ENCODE results near the gene PARD3.
"Not testable (repeated sequence)": the region's sequence is repeated elsewhere in the genome, so short reads cannot be mapped to it uniquely, and the experiment has no call there.

The PARD3 gene

DNA sequence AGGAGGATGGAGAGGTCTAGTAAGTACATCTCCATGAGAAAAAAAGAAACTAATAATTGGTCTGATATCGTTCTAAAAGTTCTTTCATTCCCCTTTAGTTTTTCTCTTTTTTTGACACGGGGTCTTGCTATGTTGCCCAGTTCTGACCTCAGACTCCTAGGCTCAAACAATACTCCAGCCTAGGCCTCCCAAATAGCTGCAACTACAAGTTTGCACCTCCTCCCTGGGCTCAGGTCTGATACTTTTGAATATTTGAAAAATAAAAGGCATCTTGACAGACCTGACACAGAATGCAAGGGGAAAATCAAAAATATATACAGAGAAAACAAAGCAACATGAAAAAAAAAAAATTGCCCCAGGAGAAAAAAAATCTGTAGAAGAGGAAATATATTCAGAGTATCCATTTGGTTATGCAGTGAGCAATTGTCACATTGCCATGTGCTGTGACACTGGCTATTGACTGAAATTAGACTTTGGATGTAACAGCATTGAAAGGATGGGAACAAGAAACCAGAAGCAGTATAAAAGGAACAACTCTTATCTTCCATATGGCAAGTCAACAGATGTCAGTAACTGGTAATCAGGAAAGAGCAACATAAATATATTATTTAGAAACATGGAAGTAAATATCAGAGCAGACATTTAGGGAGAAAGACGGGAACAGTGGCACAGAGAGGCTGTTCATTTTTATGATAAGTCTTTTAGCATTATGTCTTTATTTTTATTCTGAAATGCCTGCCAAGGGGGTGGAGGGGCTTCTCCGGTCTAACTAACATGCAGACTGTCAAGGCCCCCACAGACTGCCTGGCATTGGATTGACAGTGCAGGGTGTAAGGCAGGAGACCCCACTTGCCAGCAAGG is 408.4 kb downstream of the PARD3 start:
- DNase-seq = no peak

DNA sequence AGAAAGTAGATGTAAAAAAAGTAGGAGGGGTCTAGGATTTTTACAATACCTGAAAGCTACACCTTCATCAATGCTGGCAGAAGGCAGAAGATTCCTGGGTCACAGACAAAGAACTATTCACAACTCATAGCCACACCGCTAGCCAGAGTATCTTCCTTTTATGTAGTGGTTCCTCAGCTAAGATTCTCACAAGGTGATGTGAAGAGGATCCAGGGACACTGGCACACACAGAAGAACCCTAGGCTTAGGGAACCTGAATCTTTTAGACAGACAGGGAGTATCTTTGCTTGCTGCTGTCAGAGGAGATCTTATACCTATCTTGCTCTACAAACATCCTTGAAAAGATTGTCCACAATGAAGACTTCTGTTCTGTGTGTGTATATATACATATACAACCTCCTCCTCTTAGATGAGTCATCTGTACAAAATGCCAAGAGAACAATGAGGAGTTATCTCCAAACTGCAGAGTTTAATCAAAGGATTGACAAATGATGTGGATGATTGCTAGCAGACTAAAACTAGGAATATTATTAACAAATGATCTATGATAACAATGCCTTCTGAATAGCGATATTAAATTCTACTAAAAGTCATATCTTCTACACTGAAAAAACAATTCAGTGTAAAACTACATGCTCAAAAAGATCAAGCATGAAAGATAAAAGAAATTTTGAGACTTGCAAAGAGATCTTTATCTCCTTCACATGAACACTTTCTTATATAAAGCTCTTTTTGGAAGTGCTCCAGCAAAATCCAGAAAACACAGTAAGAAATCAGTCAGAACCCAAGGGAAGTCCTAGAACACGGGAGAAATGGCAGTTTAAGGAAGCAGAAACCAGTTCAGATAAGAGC is 409.3 kb downstream of the PARD3 start:
- no peak for DNase-seq

DNA sequence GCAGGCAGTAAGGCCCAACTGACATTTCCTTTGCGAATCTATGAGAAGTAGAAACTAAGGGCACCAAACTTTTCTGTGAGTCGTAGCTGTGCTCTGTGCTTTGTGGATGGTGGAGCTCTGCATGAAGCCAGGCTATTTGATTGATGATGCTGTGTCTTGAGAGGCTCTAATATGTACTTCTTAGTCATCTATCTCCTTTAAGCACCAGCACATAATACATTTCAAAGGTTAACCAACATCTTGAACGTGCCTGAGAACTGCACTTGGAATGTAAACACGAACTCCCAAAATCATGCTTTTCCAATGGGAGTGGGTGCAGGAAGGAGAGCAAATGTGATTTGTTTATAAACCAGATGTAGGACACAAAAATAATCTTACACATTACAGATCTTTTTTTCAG is 411.6 kb downstream of the PARD3 start:
- DNase-seq = no peak

DNA sequence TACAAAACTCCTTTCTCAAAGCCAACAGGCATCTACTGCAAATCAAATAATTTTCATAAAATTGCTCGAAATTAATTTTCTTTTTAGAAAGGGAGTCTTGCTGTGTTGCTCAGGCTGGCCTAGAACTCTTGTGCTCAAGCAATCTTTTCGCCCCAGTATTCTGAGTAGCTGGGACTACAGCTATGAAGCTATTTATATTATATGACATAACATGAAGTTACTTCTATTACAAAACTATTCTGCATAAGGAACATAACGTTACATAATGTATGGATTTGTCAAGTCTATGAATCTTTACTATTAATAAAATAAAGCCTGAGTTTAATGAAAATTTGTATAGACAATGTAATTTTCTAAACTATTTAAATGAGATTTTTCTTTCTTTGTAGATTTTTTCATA is 415.0 kb downstream of the PARD3 start:
- no peak for DNase-seq

DNA sequence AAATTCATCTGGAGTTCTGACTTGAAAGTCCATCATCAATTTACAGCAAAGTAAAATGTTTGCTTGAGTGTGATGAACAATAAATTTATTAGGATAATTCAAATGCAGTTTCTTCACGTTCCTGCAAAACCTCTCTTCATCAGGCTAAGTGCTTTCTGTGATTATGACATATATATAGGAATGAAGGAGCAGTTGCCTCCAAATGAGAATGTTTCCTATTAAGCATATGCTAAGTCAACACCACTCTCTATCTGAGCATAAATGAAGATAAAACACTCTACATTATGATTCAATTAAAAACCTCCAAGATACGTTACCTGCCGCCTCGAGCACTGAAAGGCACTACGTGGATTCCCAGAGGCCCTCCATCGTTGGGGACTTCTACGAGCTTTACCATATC is 416.1 kb downstream of the PARD3 start:
- no peak for DNase-seq

DNA sequence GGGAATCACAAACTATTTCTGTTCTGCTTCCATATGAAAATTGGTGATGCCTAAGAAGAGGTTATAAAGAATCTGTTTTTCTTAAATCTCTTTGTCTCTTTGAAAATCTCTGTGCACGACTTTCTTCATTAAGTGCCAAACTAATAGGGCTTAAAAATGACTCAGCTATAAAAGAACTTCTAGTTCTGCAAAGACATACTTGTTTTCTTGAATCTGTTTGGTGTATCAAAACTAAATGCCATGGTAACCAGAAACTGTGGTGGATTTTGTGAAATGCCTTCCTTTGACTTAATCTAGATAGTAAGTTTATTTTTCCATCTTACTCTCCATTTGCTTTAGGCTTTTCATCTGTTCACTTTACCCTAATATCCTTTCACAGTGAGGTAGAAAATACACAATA is 417.8 kb downstream of the PARD3 start:
- no peak for DNase-seq

DNA sequence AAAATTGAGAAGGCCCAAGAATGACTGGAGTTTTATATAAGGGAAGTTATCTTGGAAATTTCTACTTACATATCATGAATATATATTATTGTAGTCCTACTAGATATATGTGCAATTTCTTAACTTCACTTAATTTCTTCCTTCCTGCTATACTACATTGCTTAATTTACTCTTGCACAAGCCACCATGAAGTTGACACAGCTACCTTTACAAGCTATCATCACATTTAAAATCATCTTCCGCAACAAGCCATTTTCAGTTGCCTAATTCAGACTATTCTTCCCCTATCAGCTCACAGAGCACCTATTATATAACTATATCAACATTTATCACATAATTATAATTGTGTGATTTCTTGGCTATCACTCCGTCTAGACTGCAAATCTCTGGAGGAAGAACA is 418.4 kb downstream of the PARD3 start:
- no peak for DNase-seq

DNA sequence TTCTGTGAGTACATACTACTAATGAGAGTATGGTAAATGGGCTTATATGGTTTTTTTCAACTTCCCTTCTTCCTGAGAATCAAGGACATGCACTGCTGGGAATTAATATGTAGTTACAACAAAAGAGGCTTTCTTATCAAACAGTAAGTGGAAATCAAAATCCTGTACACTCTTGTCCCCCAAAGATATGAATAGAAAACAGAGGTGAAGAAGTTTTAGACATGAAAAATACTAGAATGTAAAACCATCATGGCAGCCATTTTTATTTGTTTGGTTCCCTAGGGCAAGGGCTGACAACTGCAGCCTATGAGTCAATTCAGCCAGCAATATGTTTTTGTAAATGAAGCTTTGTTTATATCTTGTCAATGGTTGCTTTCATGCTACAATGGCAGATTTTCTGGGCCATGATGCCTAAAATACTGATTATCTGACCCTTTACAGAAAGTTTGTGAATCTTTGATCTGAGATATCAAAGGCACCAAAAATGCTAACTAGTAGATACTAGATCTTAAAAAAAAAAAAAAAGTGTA is 422.4 kb downstream of the PARD3 start:
- DNase-seq = no peak

DNA sequence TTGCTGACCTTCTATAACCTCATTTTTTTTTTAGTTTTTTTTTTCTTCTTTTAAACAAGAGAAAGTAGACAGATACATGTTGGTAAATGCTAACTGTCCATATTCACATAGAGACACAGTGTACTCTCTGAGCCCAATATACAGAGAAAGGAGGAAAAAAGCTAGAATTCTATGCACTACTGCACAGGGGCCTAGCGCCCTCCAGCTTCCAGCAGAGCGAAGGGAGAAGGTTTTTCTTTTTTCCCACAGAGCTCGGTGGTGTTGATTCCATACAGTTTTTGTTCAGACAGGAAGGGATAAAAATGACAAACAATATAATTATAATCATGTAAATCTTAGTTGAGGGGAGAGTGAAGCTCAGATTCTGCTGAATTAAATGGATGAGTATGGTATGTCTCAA is 423.9 kb downstream of the PARD3 start:
- not testable (repeated sequence) for DNase-seq

DNA sequence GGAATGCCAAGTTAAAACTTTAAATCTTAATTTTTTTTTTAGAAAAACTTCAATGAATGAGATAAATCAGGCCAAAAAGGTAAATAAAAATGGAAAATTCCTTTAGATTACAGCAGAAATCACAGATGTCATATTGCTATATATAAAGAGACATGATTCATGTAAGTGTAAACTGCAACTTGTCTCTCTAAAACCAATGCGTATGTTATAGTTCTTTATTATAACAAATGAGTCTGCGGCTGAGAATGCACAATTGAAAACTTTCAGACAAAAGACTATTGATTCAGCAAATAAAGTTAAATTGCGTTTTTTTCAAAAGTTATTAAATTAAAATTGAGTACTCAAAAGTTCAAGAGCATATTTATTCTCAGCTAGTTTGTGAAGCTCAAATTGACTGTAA is 425.3 kb downstream of the PARD3 start:
- no peak for DNase-seq

DNA sequence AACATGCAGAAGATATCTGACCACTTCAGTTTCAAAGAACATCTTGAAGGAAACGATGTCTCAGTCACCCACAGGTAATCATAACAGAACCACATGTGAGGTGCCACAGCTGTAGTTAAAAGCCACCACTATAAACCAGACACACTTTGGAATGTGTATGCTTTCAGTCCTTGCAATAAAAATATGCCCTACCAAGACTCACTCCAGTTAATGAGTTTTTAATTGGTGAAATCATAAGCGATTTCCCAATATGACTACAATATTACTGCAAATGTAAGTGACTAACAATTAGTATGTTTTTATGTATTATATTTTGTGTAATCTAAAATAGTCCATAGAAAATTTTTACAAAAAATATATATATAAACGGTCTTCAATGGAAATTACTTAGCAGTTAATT is 428.2 kb downstream of the PARD3 start:
- DNase-seq = no peak

DNA sequence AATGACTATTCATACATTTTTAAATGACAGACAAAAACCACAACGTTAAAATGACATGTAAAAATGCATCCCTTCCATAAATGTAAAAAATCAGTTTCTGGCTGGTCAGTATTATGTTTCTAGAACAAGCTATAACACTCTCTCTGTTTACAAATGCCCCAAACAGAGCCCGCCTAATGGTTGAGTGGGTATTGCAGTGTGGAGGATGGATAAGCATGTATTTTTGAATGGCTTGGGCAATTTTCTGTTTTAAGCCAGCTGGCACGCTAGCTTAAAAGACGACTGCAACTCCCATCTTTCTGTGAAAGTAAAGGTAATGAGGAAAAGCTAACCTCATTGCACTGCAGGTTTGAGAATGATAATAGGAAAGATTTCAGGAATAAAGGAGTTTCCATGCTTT is 430.7 kb downstream of the PARD3 start:
- no peak for DNase-seq

DNA sequence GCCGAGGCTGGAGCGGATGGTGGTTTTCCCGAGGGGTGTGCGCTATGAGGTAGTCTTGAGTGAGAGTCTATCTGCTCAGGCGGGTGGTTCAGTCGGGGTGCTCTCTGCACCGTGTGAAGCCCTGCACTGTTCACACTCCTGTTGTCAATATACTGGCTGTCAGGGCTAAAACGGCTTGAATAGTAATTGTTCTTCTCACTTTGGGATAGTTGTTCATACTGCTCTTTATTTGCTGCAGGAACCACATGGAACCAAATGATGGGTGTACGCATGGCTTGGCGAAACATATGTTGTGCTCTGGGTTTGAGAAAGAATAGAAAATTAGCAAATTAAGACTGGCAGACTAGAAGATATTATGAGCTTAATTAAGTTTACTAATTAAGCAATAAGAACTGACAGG is 432.5 kb downstream of the PARD3 start:
- DNase-seq = no peak

DNA sequence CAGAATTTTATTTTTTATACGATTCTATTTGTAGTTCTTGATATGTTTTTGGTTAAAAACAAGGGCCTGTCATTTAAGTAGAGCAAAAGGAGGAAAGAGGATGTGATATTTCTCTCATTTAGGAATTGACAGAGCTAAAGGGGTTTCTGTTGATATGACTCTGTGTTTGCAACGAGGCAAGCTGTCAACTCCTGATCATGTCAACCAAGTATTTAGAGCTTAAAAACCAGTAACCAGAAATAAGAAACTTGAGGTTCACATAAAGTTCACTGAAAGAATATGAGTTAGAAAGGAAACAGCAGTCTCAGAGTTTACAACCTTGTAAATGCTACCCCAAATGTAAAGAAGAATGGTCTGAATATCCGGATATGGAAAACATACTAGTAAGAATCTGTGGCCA is 434.2 kb downstream of the PARD3 start:
- no peak for DNase-seq

DNA sequence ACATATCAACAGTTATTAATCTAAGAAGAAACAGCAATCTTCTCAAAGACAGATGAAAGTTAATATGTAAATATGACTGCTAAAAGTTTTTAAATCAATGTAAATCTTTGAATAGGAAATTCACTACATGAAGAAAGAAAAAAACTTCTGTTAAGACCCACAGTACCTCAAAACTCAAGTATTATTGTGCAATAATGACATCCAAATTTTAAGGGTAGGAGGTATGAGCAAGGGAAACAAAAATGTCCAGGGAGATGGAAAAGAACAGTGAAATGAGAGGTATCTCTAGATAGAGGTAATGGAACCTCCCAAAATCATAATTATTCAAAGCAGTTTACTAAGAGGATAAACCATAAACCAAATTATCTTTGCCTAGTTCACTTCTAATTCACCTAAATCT is 436.8 kb downstream of the PARD3 start:
- DNase-seq = no peak

DNA sequence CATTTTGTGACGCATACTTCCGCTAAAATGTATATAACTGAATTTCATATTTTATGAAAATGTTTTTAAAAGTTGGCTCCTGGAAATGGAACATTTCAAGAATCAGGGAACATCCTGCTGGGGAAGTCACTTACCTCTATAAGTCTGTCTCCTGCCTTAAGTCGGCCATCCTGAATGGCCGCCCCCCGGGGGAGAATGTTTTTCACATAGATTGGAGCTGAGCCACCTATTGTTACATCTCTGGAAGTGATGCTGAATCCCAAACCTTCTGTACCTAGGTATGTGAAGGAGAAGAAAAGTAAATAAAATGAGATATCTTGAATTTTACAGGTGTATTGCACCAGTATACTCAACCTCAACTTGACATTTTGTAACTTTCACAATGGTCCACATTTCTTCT is 437.3 kb downstream of the PARD3 start:
- no peak for DNase-seq

DNA sequence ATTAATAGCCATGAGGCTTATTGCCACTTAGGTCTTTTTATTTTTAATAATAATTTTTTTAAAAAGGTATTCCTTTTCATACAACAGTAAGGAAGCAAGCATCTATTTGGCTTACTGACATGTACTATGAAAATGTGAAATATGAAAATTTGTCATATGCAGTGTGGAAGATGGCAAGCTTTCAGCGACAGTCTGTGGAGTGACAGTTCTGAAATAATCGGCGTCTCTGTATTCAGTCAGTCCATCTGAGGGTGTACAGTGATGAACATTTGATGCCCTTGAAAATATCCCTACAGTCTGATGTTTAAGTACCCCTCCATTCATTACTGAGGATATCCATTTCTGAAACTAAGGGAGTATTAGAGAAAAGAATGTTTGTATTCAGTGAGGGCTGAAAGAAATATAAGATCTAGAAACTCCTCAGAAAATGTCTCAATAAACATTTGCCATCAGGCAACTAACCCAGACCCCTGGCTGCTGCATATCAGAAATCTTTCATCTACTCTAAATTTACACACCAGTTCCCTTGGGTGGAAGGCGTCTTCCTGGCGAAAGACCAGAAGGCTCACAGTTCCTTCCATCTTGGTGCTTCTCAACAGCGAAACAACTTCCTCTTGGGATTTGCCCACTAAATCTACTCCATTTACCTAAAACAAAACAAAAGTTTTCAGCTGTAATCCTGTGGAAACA is 440.6 kb downstream of the PARD3 start:
- no peak for DNase-seq

DNA sequence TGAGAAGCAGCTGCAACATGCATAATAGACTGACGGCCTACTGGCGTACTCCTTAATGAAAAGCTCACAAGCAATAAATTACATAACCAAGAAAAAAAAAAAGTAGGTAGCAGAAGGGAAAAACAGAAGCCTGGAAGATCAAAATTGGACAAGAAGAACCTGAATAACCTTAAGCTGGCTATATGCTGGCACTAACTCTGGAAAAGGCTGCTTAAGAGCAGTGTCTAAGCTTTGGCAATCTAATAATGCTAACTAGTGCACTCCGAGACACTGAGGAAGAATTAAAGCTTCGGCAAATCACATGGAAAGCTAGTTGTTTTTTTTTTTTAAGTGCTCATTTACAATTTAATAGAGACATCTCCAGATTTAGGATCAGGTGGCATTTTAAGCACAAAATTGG is 441.9 kb downstream of the PARD3 start:
- no peak for DNase-seq

DNA sequence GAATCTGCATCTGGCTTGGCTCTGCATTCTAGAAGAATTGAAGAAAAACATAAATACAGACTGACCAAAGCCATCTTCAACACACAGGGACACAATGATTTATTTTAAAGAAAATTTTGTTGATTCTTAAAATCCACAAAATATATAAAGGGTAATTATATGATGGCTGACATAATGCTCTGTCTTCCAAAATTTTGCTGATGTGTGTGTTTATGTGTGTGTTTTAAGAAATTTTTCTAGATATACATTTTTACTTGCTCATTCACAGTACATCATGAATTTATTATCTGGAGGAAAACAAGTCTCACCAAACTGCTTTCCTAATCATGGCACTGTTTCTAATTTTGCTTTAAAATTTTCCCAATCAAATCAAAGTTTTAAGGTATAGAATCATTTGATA is 442.6 kb downstream of the PARD3 start:
- DNase-seq = no peak

DNA sequence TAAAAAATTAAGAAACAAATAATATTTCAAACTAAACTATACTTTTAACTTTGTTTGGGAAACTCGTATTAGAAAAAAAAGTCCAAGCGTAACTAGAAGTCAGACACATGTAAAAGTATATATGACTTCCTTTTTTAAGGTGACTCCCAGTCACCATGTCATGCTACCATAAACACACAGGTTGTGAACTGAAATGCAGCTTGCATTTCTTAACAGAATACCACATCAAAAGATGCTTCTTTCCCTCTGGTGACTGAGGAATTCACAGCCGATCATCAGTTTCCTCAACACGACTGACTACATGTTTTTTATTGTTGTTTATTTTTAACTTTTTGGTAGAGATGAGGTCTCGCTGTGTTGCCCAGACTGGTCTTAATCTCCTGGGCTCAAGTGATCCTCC is 445.0 kb downstream of the PARD3 start:
- DNase-seq = no peak

DNA sequence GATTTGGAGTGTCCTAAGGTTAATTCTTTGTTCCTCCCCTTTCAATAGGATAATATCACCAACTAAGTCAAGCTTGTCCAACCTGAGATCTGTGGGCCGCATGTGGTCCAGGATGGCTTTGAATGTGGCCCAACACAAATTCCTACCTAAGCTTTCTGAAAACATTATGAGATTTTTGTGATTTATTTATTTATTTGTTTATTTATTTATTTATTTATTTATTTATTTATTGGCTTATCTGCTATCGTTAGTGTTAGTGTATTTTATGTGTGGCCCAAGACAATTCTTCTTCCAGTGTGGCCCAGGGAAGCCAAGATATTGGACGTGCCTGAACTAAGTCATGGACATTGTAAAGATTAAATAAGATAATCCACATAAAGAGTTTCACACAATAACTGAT is 446.0 kb downstream of the PARD3 start:
- DNase-seq = no peak

DNA sequence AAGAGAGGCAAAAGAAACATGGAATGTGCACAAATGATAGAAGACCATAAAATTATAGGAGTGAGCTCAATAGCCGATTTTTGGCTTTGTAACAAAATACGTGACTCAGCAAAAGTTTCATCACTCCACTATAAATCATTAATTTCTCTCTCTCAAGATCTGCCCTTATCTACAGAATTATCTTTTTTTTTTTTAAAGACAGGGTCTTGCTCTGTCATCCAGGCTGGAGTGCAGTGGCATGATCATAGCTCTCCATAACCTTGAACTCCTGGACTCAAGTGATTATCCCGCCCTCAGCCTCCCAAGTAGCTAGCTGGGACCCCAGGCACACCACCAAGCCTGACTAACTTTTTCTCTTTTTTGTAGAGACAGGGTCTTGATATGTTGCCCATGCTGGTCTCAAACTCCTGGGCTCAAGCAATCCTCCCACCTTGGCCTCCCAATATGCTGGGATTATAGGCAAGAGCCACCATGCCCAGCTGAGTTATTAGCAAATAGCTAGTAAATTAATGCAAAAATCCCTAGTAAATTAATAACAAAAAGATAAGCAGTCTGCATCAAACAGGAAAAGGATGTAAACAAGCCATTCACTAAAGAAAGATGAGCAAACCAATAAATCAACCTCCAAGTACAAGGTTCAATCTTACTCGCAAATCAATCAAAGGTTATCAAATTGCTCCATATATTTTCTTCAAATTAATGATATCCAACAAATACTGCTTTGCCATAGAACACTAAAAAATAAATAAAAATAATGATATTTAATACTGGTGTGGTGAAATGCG is 450.7 kb downstream of the PARD3 start:
- no peak for DNase-seq

DNA sequence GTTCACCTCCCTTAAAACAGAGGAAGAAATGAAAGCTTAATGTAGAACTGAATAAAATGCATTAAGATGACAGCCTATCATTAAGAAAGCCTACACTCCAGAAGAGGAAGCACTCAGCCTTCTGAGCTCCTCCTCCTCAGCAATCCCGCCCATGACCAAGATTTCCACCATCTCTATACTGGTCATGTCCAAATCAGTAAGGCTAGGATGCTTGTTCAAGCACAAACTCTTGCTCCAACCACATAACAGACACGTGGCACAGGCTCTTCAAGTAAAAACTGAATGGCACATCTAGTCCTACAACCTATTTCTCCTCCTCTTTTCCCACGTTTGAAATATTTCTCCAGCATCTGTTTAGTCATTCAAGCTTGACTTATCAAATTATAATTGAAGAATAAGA is 454.1 kb downstream of the PARD3 start:
- DNase-seq = no peak
